Naive thymus-derived CD4-positive, alpha-beta T cell (primary cell): ENCODE measurements around the gene KRTAP12-4. TPM values are rescaled to one million over a fixed set of nuclear protein-coding genes. Genes with fewer than 3 reads are reported as not detected.

ENCODE experiments used
- ATAC-seq: fragments of 150-1000 bp; cut with Tn5 transposase; 2 replicates; pipeline ENCODE4 v1.10.0; 2021; ENCODE audit warnings: mild to moderate bottlenecking, moderate library complexity
- CTCF ChIA-PET: fragments of 350-600 bp; sonication (Branson Sonifier 250); formaldehyde crosslinking; loops from one replicate; lab custom pipeline; 2021; ENCODE audit warnings: antibody characterized with exemption; lab: Charles Lee
- POLR2A ChIA-PET: fragments of 350-600 bp; sonication (Branson Sonifier 250); formaldehyde crosslinking; loops from one replicate; lab custom pipeline; 2021; ENCODE audit warnings: antibody characterized with exemption, inconsistent platforms; lab: Charles Lee
- DNase-seq, 9 donors: peaks; one replicate each; pipeline versions ENCODE4 v3.0.0 to v3.0.0-alpha.2; 2020 to 2022; ENCODE audit warnings: mixed read lengths in 1 of 9
- H3K27ac ChIP-seq: one replicate; pipeline ENCODE4 v1.7.0; 2013; ENCODE audit warnings: mild to moderate bottlenecking, low read depth, low read length, moderate library complexity
- H3K27me3 ChIP-seq, 2 donors: one replicate each; pipeline ENCODE4 v1.7.0; 2013; ENCODE audit warnings: low read length in 2 of 2, mild to moderate bottlenecking in 2 of 2, moderate library complexity in 2 of 2; ENCODE audit not compliant: control insufficient read depth in 2 of 2, insufficient read depth in 2 of 2
- H3K36me3 ChIP-seq, 3 experiments: 1 replicate in 2 of 3; 2 replicates in 1 of 3; pipeline ENCODE4 v1.7.0; 2013; ENCODE audit warnings: low read length in 3 of 3, mild to moderate bottlenecking in 3 of 3, moderate library complexity in 1 of 3; ENCODE audit not compliant: insufficient read depth in 3 of 3, control insufficient read depth in 2 of 3
- H3K4me1 ChIP-seq, 2 donors: one replicate each; pipeline ENCODE4 v1.7.0; 2013; ENCODE audit warnings: low read length in 2 of 2, mild to moderate bottlenecking in 2 of 2, moderate library complexity in 1 of 2; ENCODE audit not compliant: control insufficient read depth in 2 of 2, insufficient read depth in 2 of 2
- H3K4me3 ChIP-seq: 2 replicates; pipeline ENCODE4 v1.7.0; 2013; ENCODE audit warnings: mild to moderate bottlenecking, low read length
- H3K9me3 ChIP-seq, 3 experiments: 1 replicate in 2 of 3; 2 replicates in 1 of 3; pipeline ENCODE4 v1.7.0; 2013; ENCODE audit warnings: low read length in 3 of 3; ENCODE audit not compliant: control insufficient read depth in 2 of 3
- H3K27ac Mint-ChIP-seq, 9 donors: one replicate each; pipeline ENCODE4 v1.8.0; 2020 to 2022; ENCODE audit warnings: mixed read lengths in 9 of 9, mild to moderate bottlenecking in 8 of 9, moderate library complexity in 5 of 9, inconsistent platforms in 2 of 9
- H3K27me3 Mint-ChIP-seq, 5 donors: one replicate each; pipeline ENCODE4 v1.8.0; 2021 to 2022; ENCODE audit warnings: mixed read lengths in 5 of 5, mild to moderate bottlenecking in 1 of 5
- H3K36me3 Mint-ChIP-seq, 5 donors: one replicate each; pipeline ENCODE4 v1.8.0; 2020 to 2022; ENCODE audit warnings: mixed read lengths in 5 of 5, mild to moderate bottlenecking in 3 of 5, inconsistent platforms in 1 of 5
- H3K4me1 Mint-ChIP-seq, 7 donors: one replicate each; pipeline ENCODE4 v1.8.0; 2020 to 2022; ENCODE audit warnings: mixed read lengths in 7 of 7, mild to moderate bottlenecking in 3 of 7, inconsistent platforms in 1 of 7
- H3K4me3 Mint-ChIP-seq, 10 donors: one replicate each; pipeline ENCODE4 v1.8.0; 2020 to 2022; ENCODE audit warnings: mild to moderate bottlenecking in 10 of 10, mixed read lengths in 10 of 10, moderate library complexity in 6 of 10, inconsistent platforms in 2 of 10
- H3K9me3 Mint-ChIP-seq, 11 donors: one replicate each; pipeline ENCODE4 v1.8.0; 2020 to 2022; ENCODE audit warnings: mixed read lengths in 11 of 11, mild to moderate bottlenecking in 4 of 11, inconsistent platforms in 1 of 11, moderate library complexity in 1 of 11
- intact Hi-C, 2 donors: fragments of 100-400 bp; cut with micrococcal nuclease; formaldehyde crosslinking; loops; one replicate each; pipeline ENCODE4 v1.15.1; 2023
- polyA plus RNA-seq, 2 donors: library from polyadenylated mRNA; unstranded; fragments of 300-500 nt; fragmentation: Illumina TruSeq; gene quantifications; one replicate each; pipeline ENCODE4 v1.2.3, GENCODE V29; 2021
- total RNA-seq, 6 experiments: library from RNA in 5 of 6; stranded (reverse) in 5 of 6; gene quantifications; 1 replicate in 5 of 6; 2 replicates in 1 of 6; pipeline ENCODE4 v1.2.3 and lab custom pipeline; 2021 to 2026

Gene KRTAP12-4
- total and polyA plus RNA-seq, 7 experiments from 2014 or later, result not detected

- intact Hi-C loops, result loop anchor here in 1 of 2 donors (5.0 to 10.0 kb wide), 3 partner anchors 33 to 268 kb away; partner anchors contain the start of gene KRTAP10-5
- H3K36me3 ChIP-seq, result no peaks in the 10 kb centered on the region
- ChIA-PET POLR2A (interaction anchor here (0.5 to 2.9 kb wide), 3 partner anchors 15 to 64 kb away, joined by 4 to 23 read pairs (median 5); no protein-coding TSS in a partner anchor), CTCF (interaction anchor here (1.9 kb wide), 1 partner anchor 41 kb away, joined by 9 read pairs; no protein-coding TSS in a partner anchor)
- H3K4me1 ChIP-seq, result peaks cover 48 to 57% of the 10 kb centered on the region in 2 donors
- H3K27ac ChIP-seq, result peak overlapping the region; percentile 63
- H3K9me3 Mint-ChIP-seq, result peaks cover 12 to 86% (median 38%) of the 10 kb centered on the region in 11 donors
- no peaks in the 10 kb centered on the region for H3K27me3 ChIP-seq
- peaks cover 0 to 22% (median 12%) of the 10 kb centered on the region in 3 experiments for H3K9me3 ChIP-seq
- ATAC-seq (no peak), DNase-seq (peak in 6 of 9 donors; percentile 51 to 66 (median 58))
- H3K4me3 Mint-ChIP-seq, result peak overlapping the region; percentile 43 to 87 (median 74)
- H3K4me1 Mint-ChIP-seq, result peaks cover 41 to 62% (median 58%) of the 10 kb centered on the region in 7 donors
- peak overlapping the region; percentile 46 for H3K4me3 ChIP-seq
- H3K27me3 Mint-ChIP-seq, result peaks cover 0 to 19% (median 0%) of the 10 kb centered on the region in 5 donors
- peaks cover 11 to 66% (median 24%) of the 10 kb centered on the region in 5 donors for H3K36me3 Mint-ChIP-seq
- peak overlapping the region; percentile 87 to 98 (median 98) for H3K27ac Mint-ChIP-seq
Observed at GRCh38 chr21:44658913-44659595, 4.6 kb upstream of the KRTAP12-4 start.

GRCh38 chr21:44658541-44658910, 4.1 kb upstream of the KRTAP12-4 start:
- CTCF ChIA-PET, result interaction anchor here (1.1 to 1.9 kb wide), 2 partner anchors 40 to 148 kb away, joined by 3 to 9 read pairs; no protein-coding TSS in a partner anchor
- H3K27me3 ChIP-seq, result no peaks in the 10 kb centered on the region
- no peak for ATAC-seq
- DNase-seq, result no peak
- peaks cover 0 to 22% (median 12%) of the 10 kb centered on the region in 3 experiments for H3K9me3 ChIP-seq
- H3K4me1 ChIP-seq, result peaks cover 54 to 63% of the 10 kb centered on the region in 2 donors
- H3K9me3 Mint-ChIP-seq, result peaks cover 12 to 86% (median 41%) of the 10 kb centered on the region in 11 donors
- peak overlapping the region; percentile 63 for H3K27ac ChIP-seq
- peaks cover 46 to 67% (median 63%) of the 10 kb centered on the region in 7 donors for H3K4me1 Mint-ChIP-seq
- H3K36me3 Mint-ChIP-seq, result peaks cover 11 to 71% (median 24%) of the 10 kb centered on the region in 5 donors
- intact Hi-C loops, result loop anchor here in 1 of 2 donors (5.0 to 10.0 kb wide), 3 partner anchors 34 to 269 kb away; partner anchors contain the start of gene KRTAP10-5
- no peaks in the 10 kb centered on the region for H3K36me3 ChIP-seq
- peak overlapping the region; percentile 87 to 98 (median 98) for H3K27ac Mint-ChIP-seq
- H3K4me3 Mint-ChIP-seq, result peak overlapping the region; percentile 63 to 87 (median 76)
- peaks cover 0 to 14% (median 0%) of the 10 kb centered on the region in 5 donors for H3K27me3 Mint-ChIP-seq
- peak overlapping the region; percentile 46 for H3K4me3 ChIP-seq
- POLR2A ChIA-PET, result interaction anchor here (1.2 to 2.9 kb wide), 6 partner anchors 13 to 148 kb away, joined by 3 to 23 read pairs (median 5); no protein-coding TSS in a partner anchor

GRCh38 chr21:44657635-44658540, 3.4 kb upstream of the KRTAP12-4 start, which contains the start of gene KRTAP12-3:
TSS of gene KRTAP12-3 (plus strand) at chr21:44657932. CDS start at chr21:44657980, 48 bp downstream.
- POLR2A ChIA-PET, result interaction anchor here (0.7 to 2.9 kb wide), 15 partner anchors 11 to 270 kb away, joined by 3 to 23 read pairs (median 3); partner anchors contain the start of gene KRTAP10-6
- DNase-seq, result peak in 8 of 9 donors; percentile 39 to 92 (median 86)

GRCh38 chr21:44656868-44657267, 2.4 kb upstream of the KRTAP12-4 start:
- Mint-ChIP-seq H3K9me3 (peaks cover 7 to 75% (median 45%) of the 10 kb centered on the region in 11 donors), H3K4me1 (peaks cover 47 to 73% (median 69%) of the 10 kb centered on the region in 7 donors), H3K27ac (peak overlapping the region; percentile 87 to 98 (median 98)), H3K36me3 (peaks cover 11 to 71% (median 20%) of the 10 kb centered on the region in 5 donors), H3K4me3 (peak overlapping the region; percentile 16 to 87 (median 76)), H3K27me3 (peaks cover 0 to 4% (median 0%) of the 10 kb centered on the region in 5 donors)
- no peak for DNase-seq
- H3K4me3 ChIP-seq, result peak overlapping the region; percentile 40
- H3K36me3 ChIP-seq, result no peaks in the 10 kb centered on the region
- ChIA-PET CTCF (interaction anchor here (1.2 to 1.9 kb wide), 2 partner anchors 39 to 136 kb away, joined by 4 to 9 read pairs; no protein-coding TSS in a partner anchor), POLR2A (interaction anchor here (1.0 to 1.6 kb wide), 5 partner anchors 32 to 116 kb away, joined by 3 to 5 read pairs (median 3); partner anchors contain the start of gene KRTAP10-6)
- H3K27me3 ChIP-seq, result no peaks in the 10 kb centered on the region
- peak overlapping the region; percentile 63 for H3K27ac ChIP-seq
- no peak for ATAC-seq
- intact Hi-C loops, result loop anchor here (1.0 to 10.0 kb wide), 7 partner anchors 35 to 270 kb away; partner anchors contain the start of gene KRTAP10-5 (in 1 of the 2)
- peaks cover 0 to 22% (median 7%) of the 10 kb centered on the region in 3 experiments for H3K9me3 ChIP-seq
- H3K4me1 ChIP-seq, result peaks cover 55 to 64% of the 10 kb centered on the region in 2 donors

More at GRCh38 chr21:44657635-44658540, 3.4 kb upstream of the KRTAP12-4 start, which contains the start of gene KRTAP12-3:
- Mint-ChIP-seq H3K4me1 (peaks cover 47 to 73% (median 69%) of the 10 kb centered on the region in 7 donors), H3K27me3 (peaks cover 0 to 9% (median 0%) of the 10 kb centered on the region in 5 donors), H3K27ac (peak within 1 kb of the TSS; percentile 87 to 98 (median 98)), H3K36me3 (peaks cover 11 to 72% (median 24%) of the 10 kb centered on the region in 5 donors), H3K9me3 (peaks cover 12 to 85% (median 45%) of the 10 kb centered on the region in 11 donors), H3K4me3 (peak within 1 kb of the TSS; percentile 63 to 87 (median 76))
- CTCF ChIA-PET, result interaction anchor here (0.5 to 1.9 kb wide), 5 partner anchors 40 to 147 kb away, joined by 3 to 9 read pairs (median 4); no protein-coding TSS in a partner anchor
- no peaks in the 10 kb centered on the region for H3K27me3 ChIP-seq
- H3K36me3 ChIP-seq, result no peaks in the 10 kb centered on the region
- H3K4me1 ChIP-seq, result peaks cover 55 to 64% of the 10 kb centered on the region in 2 donors
- ATAC-seq, result peak; percentile 83
- intact Hi-C loops, result loop anchor here (1.0 to 10.0 kb wide), 7 partner anchors 34 to 269 kb away; partner anchors contain the start of gene KRTAP10-5 (in 1 of the 2)
- peaks cover 0 to 22% (median 12%) of the 10 kb centered on the region in 3 experiments for H3K9me3 ChIP-seq
- H3K4me3 ChIP-seq, result peak within 1 kb of the TSS; percentile 46
- peak within 1 kb of the TSS; percentile 63 for H3K27ac ChIP-seq

- ChIA-PET CTCF (no interaction called here), POLR2A (interaction anchor here (0.9 to 1.8 kb wide), 6 partner anchors 9 to 106 kb away, joined by 3 to 6 read pairs (median 4); partner anchors contain the start of gene KRTAP12-2)
- Mint-ChIP-seq H3K27me3 (no peaks in the 10 kb centered on the region), H3K4me3 (peak overlapping the region in 9 of 10 donors; percentile 28 to 77 (median 72)), H3K27ac (peak overlapping the region; percentile 73 to 95 (median 90)), H3K36me3 (peaks cover 11 to 54% (median 16%) of the 10 kb centered on the region in 5 donors), H3K9me3 (peaks cover 7 to 57% (median 37%) of the 10 kb centered on the region in 11 donors), H3K4me1 (peaks cover 36 to 59% (median 55%) of the 10 kb centered on the region in 7 donors)
- ATAC-seq (peak; percentile 70), DNase-seq (peak in 8 of 9 donors; percentile 37 to 84 (median 76))
- no peaks in the 10 kb centered on the region for H3K36me3 ChIP-seq
- H3K27ac ChIP-seq, result peak overlapping the region; percentile 47
- H3K4me1 ChIP-seq, result peaks cover 45 to 54% of the 10 kb centered on the region in 2 donors
- no peak overlapping the region for H3K4me3 ChIP-seq
- H3K27me3 ChIP-seq, result no peaks in the 10 kb centered on the region
- intact Hi-C loops, result loop anchor here in 1 of 2 donors (10.0 kb wide), 1 partner anchor 69 kb away; the partner anchor contains the start of gene KRTAP10-5
- H3K9me3 ChIP-seq, result peaks cover 0 to 22% (median 7%) of the 10 kb centered on the region in 3 experiments
Observed at GRCh38 chr21:44653656-44654575, 543 bp downstream of the KRTAP12-4 start.
